Dermis microvascular lymphatic vessel endothelial cell (primary cell): ENCODE results near the gene EPHB1. TPM values are rescaled to one million over a fixed set of nuclear protein-coding genes. Genes with fewer than 3 reads are reported as not detected.
"Not testable (repeated sequence)": the region's sequence is repeated elsewhere in the genome, so short reads cannot be mapped to it uniquely, and the experiment has no call there.

Source experiments
- DNase-seq, 2 donors: peaks; one replicate each; pipeline versions ENCODE4 v3.0.0 to v3.0.0-alpha.2; 2010; ENCODE audit warnings: low read depth in 2 of 2
- total RNA-seq: library from RNA; depleted of rRNA; stranded (reverse); fragments of >200 nt; gene quantifications from 2 replicates; pipeline ENCODE4 v1.2.1, GENCODE V29; 2014

EPHB1 gene
- total RNA-seq, 1 donor from 2014 or later = 1.4 TPM

GRCh38 chr3:135191708-135192107 is 396.6 kb downstream of the EPHB1 start:
- no peak for DNase-seq

GRCh38 chr3:135192929-135193328 is 397.9 kb downstream of the EPHB1 start:
- no peak for DNase-seq

GRCh38 chr3:135197246-135197645 is 402.2 kb downstream of the EPHB1 start:
- DNase-seq = no peak

- no peak for DNase-seq
These were observed 402.8 kb downstream of the EPHB1 start for GRCh38 chr3:135197856-135198255.

GRCh38 chr3:135199137-135199536 is 404.1 kb downstream of the EPHB1 start:
- DNase-seq = no peak

GRCh38 chr3:135203026-135203425 is 408.0 kb downstream of the EPHB1 start:
- no peak for DNase-seq

GRCh38 chr3:135213213-135213612 is 418.2 kb downstream of the EPHB1 start:
- DNase-seq = no peak

GRCh38 chr3:135213822-135214221 is 418.8 kb downstream of the EPHB1 start:
- DNase-seq = no peak

- no peak for DNase-seq
These were observed 419.3 kb downstream of the EPHB1 start for GRCh38 chr3:135214400-135214799.

GRCh38 chr3:135215516-135215915 is 420.5 kb downstream of the EPHB1 start:
- no peak for DNase-seq

GRCh38 chr3:135216659-135217058 is 421.6 kb downstream of the EPHB1 start:
- DNase-seq = no peak

- DNase-seq = no peak
These were observed 422.7 kb downstream of the EPHB1 start for GRCh38 chr3:135217730-135218129.

GRCh38 chr3:135218304-135218703 is 423.2 kb downstream of the EPHB1 start:
- no peak for DNase-seq

- DNase-seq = no peak
These were observed 423.7 kb downstream of the EPHB1 start for GRCh38 chr3:135218782-135219181.

- no peak for DNase-seq
These were observed 429.8 kb downstream of the EPHB1 start for GRCh38 chr3:135224815-135225362.

GRCh38 chr3:135226057-135226456 is 431.0 kb downstream of the EPHB1 start:
- DNase-seq = no peak

GRCh38 chr3:135228201-135228600 is 433.1 kb downstream of the EPHB1 start:
- DNase-seq = no peak

GRCh38 chr3:135229018-135229495 is 434.0 kb downstream of the EPHB1 start:
- DNase-seq = no peak

GRCh38 chr3:135231737-135232136 is 436.7 kb downstream of the EPHB1 start:
- no peak for DNase-seq

- no peak for DNase-seq
These were observed 437.2 kb downstream of the EPHB1 start for GRCh38 chr3:135232226-135232625.

GRCh38 chr3:135233476-135233875 is 438.4 kb downstream of the EPHB1 start:
- DNase-seq = not testable (repeated sequence)

GRCh38 chr3:135235541-135235940 is 440.5 kb downstream of the EPHB1 start:
- DNase-seq = no peak

GRCh38 chr3:135237371-135238143 is 442.5 kb downstream of the EPHB1 start:
- no peak for DNase-seq
